ENCODE results near the gene GPR108. TPM values are rescaled to one million over a fixed set of nuclear protein-coding genes. Genes with fewer than 3 reads are reported as not detected.

The GPR108 gene
- total and polyA plus RNA-seq, 2 of the 13 experiments (the other 11 are each of a cell fraction or from before 2014, with no cell fraction given) = 36.4 to 63.0 TPM

DNA sequence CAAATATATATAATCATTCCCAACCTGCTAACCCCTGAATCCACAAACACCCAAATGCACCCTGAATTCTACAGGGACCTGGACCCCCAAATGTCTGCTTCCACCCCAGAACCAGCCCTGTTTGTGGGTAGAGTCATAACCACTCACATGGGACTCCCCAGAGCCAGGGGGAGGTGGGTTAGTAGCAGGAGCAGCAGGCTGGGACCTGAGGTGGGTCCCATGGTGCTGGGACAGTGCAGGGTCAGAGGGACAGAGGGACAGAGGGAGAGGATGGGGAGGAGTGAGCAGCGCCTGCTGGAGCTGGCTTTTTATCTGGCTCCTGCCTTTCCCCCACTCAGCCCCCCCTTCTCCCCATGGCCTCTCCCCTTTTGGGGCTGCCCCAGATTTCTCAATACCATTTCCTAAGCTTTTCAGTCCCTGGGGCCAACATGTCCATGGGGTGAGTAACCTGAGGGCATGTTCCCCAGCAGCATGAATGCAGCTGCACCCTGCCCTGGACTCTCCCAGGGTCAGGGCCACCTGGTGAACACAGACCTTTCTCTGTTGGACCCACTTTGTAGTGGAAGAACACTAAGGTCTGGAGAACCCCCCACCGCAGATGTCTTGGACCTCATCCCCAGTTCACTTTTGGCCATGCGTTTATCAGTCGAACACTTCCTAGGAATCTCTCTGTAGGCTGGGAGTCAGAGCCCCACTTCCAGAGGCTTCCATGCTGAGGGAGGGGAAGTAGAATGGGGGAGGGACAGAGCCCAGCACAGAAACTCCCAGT is 16.8 kb downstream of the GPR108 start, which contains the start of gene C3 (continued):
- TF ChIP-seq ZNF326 (CRISPR knock-in tag; IDR thresholded peaks at IDR 0.05; ENCODE audit: borderline replicate concordance) (0 out of 2 replicates have a peak, but pooled peaks have one; percentile 33), KMT2A (CRISPR knock-in tag; IDR thresholded peaks at IDR 0.05) (no peak), NCOA5 (CRISPR knock-in tag; IDR thresholded peaks at IDR 0.05) (no peak), PATZ1 (CRISPR knock-in tag; IDR thresholded peaks at IDR 0.05) (peak; percentile 95), USF2 (IDR thresholded peaks at IDR 0.05; ENCODE audit: low read depth, low read length) (no peak), USF2 (CRISPR knock-in tag; IDR thresholded peaks at IDR 0.05; ENCODE audit: borderline replicate concordance) (no peak; the same call in 1 of the 2 replicates), ZNF501 (CRISPR knock-in tag; IDR thresholded peaks at IDR 0.05) (peak; percentile 78), ATF5 (CRISPR knock-in tag; IDR thresholded peaks at IDR 0.05; ENCODE audit: low read depth) (no peak; the same call in 1 of the 2 replicates), PHF20 (CRISPR knock-in tag; IDR thresholded peaks at IDR 0.05) (no peak), ZZZ3 (CRISPR knock-in tag; IDR thresholded peaks at IDR 0.05; ENCODE audit: borderline replicate concordance) (no peak), ZKSCAN8 (CRISPR knock-in tag; IDR thresholded peaks at IDR 0.05; ENCODE audit: borderline replicate concordance) (peak; percentile 71; the same call in 1 of the 2 replicates), PCBP1 (IDR thresholded peaks at IDR 0.05; ENCODE audit: borderline replicate concordance, low read depth, low read length) (peak; percentile 94), MBD4 (IDR thresholded peaks at IDR 0.05; ENCODE audit: borderline replicate concordance, low read length) (no peak; the same call in 1 of the 2 replicates), ZBTB33 (CRISPR knock-in tag; IDR thresholded peaks at IDR 0.05) (peak; percentile 38; the same call in 1 of the 2 replicates), TBP (CRISPR knock-in tag; IDR thresholded peaks at IDR 0.05) (no peak), ZNF264 (CRISPR knock-in tag; IDR thresholded peaks at IDR 0.05) (no peak), ZNF234 (CRISPR knock-in tag; conservative IDR thresholded peaks at IDR 0.05) (no peak), ZNF782 (CRISPR knock-in tag; IDR thresholded peaks at IDR 0.05; ENCODE audit: borderline replicate concordance) (peak; percentile 54; the same call in 1 of the 2 replicates), CAMTA2 (CRISPR knock-in tag; IDR thresholded peaks at IDR 0.05; ENCODE audit: borderline replicate concordance) (no peak)
- TF ChIP-seq, protein P1, sequence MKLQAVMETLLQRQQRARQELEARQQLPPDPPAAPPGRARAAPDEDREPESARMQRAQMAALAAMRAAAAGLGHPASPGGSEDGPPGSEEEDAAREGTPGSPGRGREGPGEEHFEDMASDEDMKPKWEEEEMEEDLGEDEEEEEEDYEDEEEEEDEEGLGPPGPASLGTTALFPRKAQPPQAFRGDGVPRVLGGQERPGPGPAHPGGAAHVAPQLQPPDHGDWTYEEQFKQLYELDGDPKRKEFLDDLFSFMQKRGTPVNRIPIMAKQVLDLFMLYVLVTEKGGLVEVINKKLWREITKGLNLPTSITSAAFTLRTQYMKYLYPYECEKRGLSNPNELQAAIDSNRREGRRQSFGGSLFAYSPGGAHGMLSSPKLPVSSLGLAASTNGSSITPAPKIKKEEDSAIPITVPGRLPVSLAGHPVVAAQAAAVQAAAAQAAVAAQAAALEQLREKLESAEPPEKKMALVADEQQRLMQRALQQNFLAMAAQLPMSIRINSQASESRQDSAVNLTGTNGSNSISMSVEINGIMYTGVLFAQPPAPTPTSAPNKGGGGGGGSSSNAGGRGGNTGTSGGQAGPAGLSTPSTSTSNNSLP (IDR thresholded peaks at IDR 0.05; ENCODE audit: low read depth, low read length) = peak; percentile 46; the same call in 1 of the 2 replicates
